HepG2 (cell line): ENCODE data around the gene MTX1. TPM values are rescaled to one million over a fixed set of nuclear protein-coding genes. Genes with fewer than 3 reads are reported as not detected.

ENCODE experiments used
- BCLAF1 ChIP-seq: fragments of 450-650 bp; IDR thresholded peaks from 2 replicates; pipeline ENCODE4 v1.6.1; 2017; ENCODE audit warnings: mild to moderate bottlenecking
- CEBPB ChIP-seq: IDR thresholded peaks from 2 replicates; pipeline ENCODE4 v1.6.1; 2011; ENCODE audit warnings: low read depth, low read length, improper control_type of control experiment, borderline replicate concordance
- CHD4 ChIP-seq: fragments of 200-600 bp; sonication (generic); IDR thresholded peaks from 2 replicates; pipeline ENCODE4 v1.7.0; 2017; ENCODE audit warnings: mild to moderate bottlenecking, low read length, borderline replicate concordance
- ISX ChIP-seq: sonication (generic); formaldehyde crosslinking; conservative IDR thresholded peaks from 2 replicates; pipeline ENCODE4 v1.5.0; 2020; ENCODE audit warnings: missing genetic modification reagents
- KAT8 ChIP-seq: IDR thresholded peaks from 2 replicates; pipeline ENCODE4 v1.6.1; 2016; ENCODE audit warnings: missing genetic modification reagents, missing compliant biosample characterization
- KDM1A ChIP-seq: IDR thresholded peaks from 2 replicates; pipeline ENCODE4 v1.6.1; 2016; ENCODE audit warnings: missing compliant biosample characterization
- MYPOP ChIP-seq: sonication (generic); formaldehyde crosslinking; IDR thresholded peaks from 2 replicates; pipeline ENCODE4 v1.8.1; 2023; ENCODE audit warnings: mild to moderate bottlenecking, moderate library complexity, missing genetic modification reagents
- NCOA1 ChIP-seq: sonication (generic); formaldehyde crosslinking; IDR thresholded peaks from 2 replicates; pipeline ENCODE4 v1.9.0; 2021; ENCODE audit warnings: missing genetic modification reagents
- SALL2 ChIP-seq: sonication (generic); formaldehyde crosslinking; IDR thresholded peaks from 2 replicates; pipeline ENCODE4 v1.8.1; 2023; ENCODE audit warnings: mild to moderate bottlenecking, missing genetic modification reagents, inconsistent platforms
- SKIL ChIP-seq: sonication (generic); formaldehyde crosslinking; IDR thresholded peaks from 2 replicates; pipeline ENCODE4 v1.8.0; 2022; ENCODE audit warnings: missing genetic modification reagents, mild to moderate bottlenecking, moderate library complexity, borderline replicate concordance
- TARDBP ChIP-seq: sonication (generic); formaldehyde crosslinking; IDR thresholded peaks from 2 replicates; pipeline ENCODE4 v1.8.0; 2022; ENCODE audit warnings: mild to moderate bottlenecking, missing genetic modification reagents
- TBP ChIP-seq: sonication (generic); formaldehyde crosslinking; IDR thresholded peaks from 2 replicates; pipeline ENCODE4 v1.5.0; 2020; ENCODE audit warnings: missing genetic modification reagents
- TEAD3 ChIP-seq: optimal IDR thresholded peaks from 2 replicates; pipeline ENCODE3; 2016; ENCODE audit warnings: borderline replicate concordance
- TRIM24 ChIP-seq: sonication (generic); formaldehyde crosslinking; IDR thresholded peaks from 2 replicates; pipeline ENCODE4 v1.8.0; 2022; ENCODE audit warnings: mild to moderate bottlenecking, missing genetic modification reagents
- ZHX1 ChIP-seq: sonication (generic); formaldehyde crosslinking; IDR thresholded peaks from 2 replicates; pipeline ENCODE4 v1.8.1; 2022; ENCODE audit warnings: low read depth, mild to moderate bottlenecking, missing genetic modification reagents
- ZNF225 ChIP-seq: sonication (generic); formaldehyde crosslinking; IDR thresholded peaks from 2 replicates; pipeline ENCODE4 v1.4.0; 2020; ENCODE audit warnings: mild to moderate bottlenecking, missing genetic modification reagents
- ZNF605 ChIP-seq: sonication (generic); formaldehyde crosslinking; IDR thresholded peaks from 2 replicates; pipeline ENCODE4 v1.8.0; 2022; ENCODE audit warnings: mild to moderate bottlenecking, missing genetic modification reagents
- ZNF704 ChIP-seq: sonication (generic); formaldehyde crosslinking; IDR thresholded peaks from 2 replicates; pipeline ENCODE4 v1.8.1; 2023; ENCODE audit warnings: mild to moderate bottlenecking, inconsistent platforms, moderate library complexity, missing genetic modification reagents, borderline replicate concordance
- ZNF839 ChIP-seq: sonication (generic); formaldehyde crosslinking; IDR thresholded peaks from 2 replicates; pipeline ENCODE4 v1.4.0; 2020; ENCODE audit warnings: missing genetic modification reagents, mild to moderate bottlenecking, borderline replicate concordance
- ZSCAN30 ChIP-seq: sonication (generic); formaldehyde crosslinking; IDR thresholded peaks from 2 replicates; pipeline ENCODE4 v1.5.0; 2020; ENCODE audit warnings: mild to moderate bottlenecking, missing genetic modification reagents
- polyA plus RNA-seq, 8 experiments: library from polyadenylated mRNA; depleted of rRNA in 3 of 8; stranded (reverse) in 7 of 8; unstranded in 1 of 8; fragments of >200 nt; fragmentation: Illumina TruSeq in 4 of 8; extraction: Trizol in 4 of 8; gene quantifications; 2 replicates each; pipeline versions ENCODE4 v1.2.1 to v1.2.3, GENCODE V29; 2011 to 2016; ENCODE audit warnings: low read depth in 4 of 8, missing spikeins in 1 of 8, mixed read lengths in 1 of 8; ENCODE audit not compliant: insufficient read depth in 1 of 8
- total RNA-seq, 5 experiments: library from RNA; depleted of rRNA; stranded (reverse); fragments of >200 nt; fragmentation: Illumina TruSeq; extraction: Trizol; gene quantifications; 2 replicates each; pipeline ENCODE4 v1.2.3, GENCODE V29; 2016; ENCODE audit warnings: low read depth in 1 of 5

MTX1 gene
- total and polyA plus RNA-seq, 2 of the 13 experiments (the other 11 are each of a cell fraction or from before 2014, with no cell fraction given) = 64.5 to 72.6 TPM

GRCh38 chr1:155172732-155173477 is 35.6 kb upstream of the MTX1 start, which contains the start of gene KRTCAP2 (continued):
- TF ChIP-seq KAT8 (CRISPR knock-in tag) (peak; percentile 95), ZNF225 (no peak), TARDBP (CRISPR knock-in tag) (peak; percentile 73; the same call in 1 of the 2 replicates), TBP (no peak), ZNF839 (CRISPR knock-in tag) (0 out of 2 replicates have a peak, but pooled peaks have one; percentile 75), MYPOP (CRISPR knock-in tag) (0 out of 2 replicates have a peak, but pooled peaks have one; percentile 20), KDM1A (CRISPR knock-in tag) (no peak), BCLAF1 (no peak), CHD4 (no peak), TRIM24 (CRISPR knock-in tag) (no peak), ISX (CRISPR knock-in tag) (no peak), NCOA1 (CRISPR knock-in tag) (no peak), ZSCAN30 (CRISPR knock-in tag) (no peak), SKIL (CRISPR knock-in tag) (no peak), TEAD3 (CRISPR knock-in tag) (peak; percentile 78), ZHX1 (CRISPR knock-in tag) (no peak; the same call in 1 of the 2 replicates), CEBPB (no peak), ZNF704 (CRISPR knock-in tag) (no peak), SALL2 (CRISPR knock-in tag) (peak; percentile 85), ZNF605 (CRISPR knock-in tag) (peak; percentile 90; the same call in 1 of the 2 replicates)
